Kidney (tissue), 14 donors: ENCODE measurements around the gene MYO15A. TPM values are rescaled to one million over a fixed set of nuclear protein-coding genes. Genes with fewer than 3 reads are reported as not detected.

Source experiments
- DNase-seq, 5 donors: peaks; one replicate each; pipeline ENCODE4 v3.0.0-alpha.2; 2013 to 2020
- FAIRE-seq: peaks from 2 replicates; lab custom pipeline; 2012; peaks lifted over from hg19 to GRCh38; lab: Jason Lieb, UNC
- H3K27ac ChIP-seq, 2 donors: one replicate each; pipeline ENCODE4 v1.7.0; 2013; ENCODE audit warnings: low read depth in 2 of 2, low read length in 2 of 2, inconsistent platforms in 1 of 2
- H3K27me3 ChIP-seq: one replicate; pipeline ENCODE4 v1.7.1; 2013; ENCODE audit warnings: low read length, inconsistent platforms; ENCODE audit not compliant: control insufficient read depth, insufficient read depth
- H3K36me3 ChIP-seq, 3 donors: one replicate each; pipeline versions ENCODE4 v1.7.0 to v1.7.1; 2013; ENCODE audit warnings: low read length in 3 of 3, control low read depth in 1 of 3, inconsistent platforms in 1 of 3; ENCODE audit not compliant: insufficient read depth in 3 of 3, control insufficient read depth in 2 of 3
- H3K4me1 ChIP-seq, 3 donors: one replicate each; pipeline versions ENCODE4 v1.7.0 to v1.7.1; 2013; ENCODE audit warnings: low read length in 3 of 3, inconsistent platforms in 1 of 3, low read depth in 1 of 3; ENCODE audit not compliant: control insufficient read depth in 2 of 3, insufficient read depth in 2 of 3
- H3K4me3 ChIP-seq, 3 donors: one replicate each; pipeline versions ENCODE4 v1.7.0 to v1.8.1; 2013; ENCODE audit warnings: low read length in 3 of 3, control low read depth in 1 of 3, inconsistent platforms in 1 of 3
- H3K9ac ChIP-seq, 3 donors: one replicate each; pipeline versions ENCODE4 v1.7.0 to v1.7.1; 2013; ENCODE audit warnings: low read length in 3 of 3, control low read depth in 1 of 3, inconsistent platforms in 1 of 3
- H3K9me3 ChIP-seq, 3 donors: one replicate each; pipeline versions ENCODE4 v1.7.0 to v1.7.1; 2013; ENCODE audit warnings: low read length in 3 of 3, control low read depth in 1 of 3, inconsistent platforms in 1 of 3; ENCODE audit not compliant: control insufficient read depth in 2 of 3, insufficient read depth in 1 of 3
- intact Hi-C: fragments of 100-400 bp; cut with DNase I; formaldehyde crosslinking; loops from one replicate; pipeline ENCODE4 v1.11.1; 2022
- polyA plus RNA-seq: library from polyadenylated mRNA; stranded (reverse); fragments of 350-450 nt; fragmentation: Illumina TruSeq; extraction: RNeasy Lipid Tissue Mini Kit (QIAGEN cat#74804); gene quantifications from one replicate; pipeline ENCODE4 v1.2.3, GENCODE V29; 2014; ENCODE audit warnings: low read depth, low replicate concordance; ENCODE audit not compliant: insufficient read depth
- total RNA-seq: library from RNA; stranded (reverse); fragmentation: NEBNext Ultra II Directional; extraction: Animal tissue kit (Norgen Biotek cat#: 25700); gene quantifications from one replicate; pipeline ENCODE4 v1.2.1, GENCODE V29; 2021
- TF ChIP-seq, protein P1 (sequence below): IDR thresholded peaks from 3 replicates; pipeline ENCODE4 v1.5.1; 2012; ENCODE audit warnings: mild to moderate bottlenecking, moderate library complexity, borderline replicate concordance; ENCODE audit not compliant: insufficient read depth; ENCODE audit errors: extremely low read depth
- donor health status: control.
- donor health status: control.
- donor health status: control.
- donor health status: control.
- donor health status: control.
- donor health status: DM: yes; HTN: yes; CAD: no.
- donor health status: Normal renal cell carcinoma (clear cell type).

MYO15A gene
- total and polyA plus RNA-seq, 2 donors from 2014 or later, result 0.80 to 1.3 TPM

DNA sequence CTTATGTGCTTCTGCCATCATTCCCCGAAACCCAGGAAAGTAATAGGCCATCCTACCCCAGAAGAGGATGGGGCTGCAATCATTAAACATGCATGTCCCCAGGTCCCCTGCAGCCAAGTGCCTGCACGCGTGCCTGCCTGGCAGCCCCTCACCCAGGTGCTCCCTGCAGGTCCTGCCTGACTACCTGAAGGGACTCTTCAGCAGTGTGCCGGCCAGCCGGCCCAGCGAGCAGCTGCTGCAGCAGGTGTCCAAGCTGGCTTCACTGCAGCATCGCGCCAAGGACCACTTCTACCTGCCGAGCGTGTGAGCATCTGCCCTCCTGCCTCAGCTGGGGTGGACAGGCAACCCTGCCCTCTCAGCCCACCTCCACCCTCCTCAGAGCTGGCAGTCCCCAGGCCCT is 58.9 kb downstream of the MYO15A start:
- Histone ChIP-seq H3K4me3 (no peak overlapping the region), H3K9me3 (no peaks in the 10 kb centered on the region), H3K27me3 (no peaks in the 10 kb centered on the region), H3K4me1 (no peaks in the 10 kb centered on the region), H3K36me3 (no peaks in the 10 kb centered on the region), H3K9ac (no peak overlapping the region), H3K27ac (no peak overlapping the region)
- DNase-seq (no peak), FAIRE-seq (no peak)
- TF ChIP-seq, protein P1, sequence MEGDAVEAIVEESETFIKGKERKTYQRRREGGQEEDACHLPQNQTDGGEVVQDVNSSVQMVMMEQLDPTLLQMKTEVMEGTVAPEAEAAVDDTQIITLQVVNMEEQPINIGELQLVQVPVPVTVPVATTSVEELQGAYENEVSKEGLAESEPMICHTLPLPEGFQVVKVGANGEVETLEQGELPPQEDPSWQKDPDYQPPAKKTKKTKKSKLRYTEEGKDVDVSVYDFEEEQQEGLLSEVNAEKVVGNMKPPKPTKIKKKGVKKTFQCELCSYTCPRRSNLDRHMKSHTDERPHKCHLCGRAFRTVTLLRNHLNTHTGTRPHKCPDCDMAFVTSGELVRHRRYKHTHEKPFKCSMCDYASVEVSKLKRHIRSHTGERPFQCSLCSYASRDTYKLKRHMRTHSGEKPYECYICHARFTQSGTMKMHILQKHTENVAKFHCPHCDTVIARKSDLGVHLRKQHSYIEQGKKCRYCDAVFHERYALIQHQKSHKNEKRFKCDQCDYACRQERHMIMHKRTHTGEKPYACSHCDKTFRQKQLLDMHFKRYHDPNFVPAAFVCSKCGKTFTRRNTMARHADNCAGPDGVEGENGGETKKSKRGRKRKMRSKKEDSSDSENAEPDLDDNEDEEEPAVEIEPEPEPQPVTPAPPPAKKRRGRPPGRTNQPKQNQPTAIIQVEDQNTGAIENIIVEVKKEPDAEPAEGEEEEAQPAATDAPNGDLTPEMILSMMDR, result no peak
- intact Hi-C loops, result no loop called here

DNA sequence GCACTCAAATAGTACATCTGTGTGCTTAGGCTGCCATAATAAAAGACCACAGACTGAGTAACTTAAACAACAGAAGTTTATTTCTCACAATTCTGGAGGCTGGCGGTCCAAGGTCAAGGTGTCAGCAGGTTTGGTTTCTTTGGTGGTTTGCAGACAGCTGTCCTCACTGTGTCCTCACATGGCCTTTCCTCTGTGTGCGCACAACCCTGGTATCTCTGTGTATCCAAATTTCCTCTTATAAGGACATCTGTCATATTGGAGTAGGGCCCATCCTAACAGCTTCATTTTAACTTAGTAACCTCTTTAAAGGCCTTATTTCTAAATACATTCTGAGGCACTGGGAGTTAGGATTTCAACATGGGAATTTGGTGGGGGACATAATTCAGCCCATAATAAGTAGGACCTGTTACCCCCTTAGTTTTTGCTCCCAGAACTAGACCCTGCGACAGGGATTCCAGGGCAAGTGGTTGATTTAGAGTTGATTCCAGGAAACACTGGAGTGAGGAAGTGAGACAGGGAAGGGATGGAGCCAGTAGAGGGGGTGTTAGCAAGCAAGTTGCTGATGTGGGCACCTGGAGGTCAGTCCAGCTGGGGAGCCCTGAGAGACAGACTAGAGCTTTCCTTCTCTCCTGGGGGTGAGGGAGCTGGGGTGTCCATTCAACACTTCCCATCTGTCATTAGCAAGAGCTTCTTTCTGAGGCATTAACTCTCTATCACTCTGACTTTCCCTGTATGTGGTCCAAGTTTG is 64.1 kb downstream of the MYO15A start:
- no peaks in the 10 kb centered on the region for H3K9me3 ChIP-seq
- no peaks in the 10 kb centered on the region for H3K4me1 ChIP-seq
- H3K27me3 ChIP-seq, result no peaks in the 10 kb centered on the region
- no peak overlapping the region for H3K4me3 ChIP-seq
- H3K36me3 ChIP-seq, result no peaks in the 10 kb centered on the region
- H3K9ac ChIP-seq, result no peak overlapping the region
- H3K27ac ChIP-seq, result no peak overlapping the region
- intact Hi-C loops, result no loop called here
- DNase-seq (no peak), FAIRE-seq (no peak)
- TF ChIP-seq, protein P1, result no peak

DNA sequence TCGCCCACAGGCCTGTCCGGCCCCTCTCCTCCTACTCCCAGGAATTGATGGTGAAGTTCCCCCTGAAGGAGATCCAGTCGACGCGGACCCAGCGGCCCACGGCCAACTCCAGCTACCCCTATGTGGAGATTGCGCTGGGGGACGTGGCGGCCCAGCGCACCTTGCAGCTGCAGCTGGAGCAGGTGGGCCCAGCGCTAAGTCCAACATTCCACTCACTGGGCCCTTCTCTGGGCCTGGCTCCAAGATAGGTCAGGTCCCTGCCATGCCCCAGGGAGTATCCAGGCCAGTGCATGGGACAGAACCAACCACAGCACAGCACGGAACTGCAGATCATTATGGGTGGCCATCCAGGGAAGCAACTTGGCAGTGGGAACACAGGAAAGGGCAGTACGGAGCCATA is 65.2 kb downstream of the MYO15A start:
- H3K27ac ChIP-seq, result no peak overlapping the region
- no peaks in the 10 kb centered on the region for H3K36me3 ChIP-seq
- H3K27me3 ChIP-seq, result no peaks in the 10 kb centered on the region
- no peak overlapping the region for H3K4me3 ChIP-seq
- intact Hi-C loops, result no loop called here
- H3K4me1 ChIP-seq, result no peaks in the 10 kb centered on the region
- no peaks in the 10 kb centered on the region for H3K9me3 ChIP-seq
- DNase-seq (no peak), FAIRE-seq (no peak)
- H3K9ac ChIP-seq, result no peak overlapping the region
- TF ChIP-seq, protein P1, result no peak
